HEK293 (cell line): ENCODE data around the gene FYCO1.
A peak's percentile ranks its signal among the peaks of the same experiment; 100 is the strongest.

Source experiments
- CTCF ChIA-PET: fragments of 350-600 bp; formaldehyde crosslinking; extraction: SDS; loops from one replicate; lab custom pipeline; 2021; ENCODE audit warnings: antibody characterized with exemption; lab: Yijun Ruan, JAX
- POLR2A ChIA-PET: fragments of 300-600 bp; formaldehyde crosslinking; extraction: SDS; loops from one replicate; lab custom pipeline; 2020; ENCODE audit warnings: antibody characterized with exemption, inconsistent platforms; lab: Yijun Ruan, JAX
- H3K27ac ChIP-seq: fragments of 200-500 bp; sonication (Bioruptor generic); 2 replicates; pipeline ENCODE4 v1.5.1; 2014; ENCODE audit warnings: low read depth, low read length, control low read depth, inconsistent platforms; ENCODE audit errors: extremely low read depth
- H3K36me3 ChIP-seq, 2 experiments: fragments of 200-500 bp in 1 of 2; sonication (Bioruptor generic) in 1 of 2; 1 replicate in 1 of 2; 2 replicates in 1 of 2; pipeline ENCODE4 v1.5.1; 2014 to 2017; ENCODE audit warnings: inconsistent platforms in 2 of 2, low read length in 2 of 2; ENCODE audit not compliant: control insufficient read depth in 2 of 2, insufficient read depth in 1 of 2
- H3K4me1 ChIP-seq: fragments of 200-500 bp; sonication (Bioruptor generic); 2 replicates; pipeline ENCODE4 v1.5.1; 2014; ENCODE audit warnings: mild to moderate bottlenecking, low read length, inconsistent platforms; ENCODE audit not compliant: control insufficient read depth, insufficient read depth
- H3K4me3 ChIP-seq: 2 replicates; pipeline ENCODE4 v1.5.1; 2011; ENCODE audit warnings: low read depth, mild to moderate bottlenecking, control low read depth, low read length, moderate library complexity
- H3K9me3 ChIP-seq: fragments of 200-500 bp; sonication (Bioruptor generic); 2 replicates; pipeline ENCODE4 v1.5.1; 2014; ENCODE audit warnings: low read depth, low read length, inconsistent platforms; ENCODE audit not compliant: control insufficient read depth, insufficient read depth
- MEIS1 ChIP-seq: sonication (generic); formaldehyde crosslinking; IDR thresholded peaks from 2 replicates; pipeline ENCODE4 v1.8.1; 2022; ENCODE audit warnings: missing genetic modification reagents, mild to moderate bottlenecking, borderline replicate concordance
- PATZ1 ChIP-seq: fragments of 450-650 bp; formaldehyde crosslinking; IDR thresholded peaks from 2 replicates; pipeline ENCODE4 v1.5.1; 2016; ENCODE audit warnings: missing biosample characterization, missing genetic modification characterization
- PRDM1 ChIP-seq: fragments of 450-650 bp; formaldehyde crosslinking; IDR thresholded peaks from 2 replicates; pipeline ENCODE4; 2016; ENCODE audit warnings: missing biosample characterization, missing genetic modification characterization
- SP2 ChIP-seq: fragments of 450-650 bp; formaldehyde crosslinking; IDR thresholded peaks from 2 replicates; pipeline ENCODE4 v1.5.1; 2016; ENCODE audit warnings: missing biosample characterization, missing genetic modification characterization
- ZBTB7A ChIP-seq: fragments of 450-650 bp; formaldehyde crosslinking; IDR thresholded peaks from 2 replicates; pipeline ENCODE4 v1.5.1; 2016; ENCODE audit warnings: low read depth, missing biosample characterization, missing genetic modification characterization
- ZNF10 ChIP-seq: fragments of 450-650 bp; formaldehyde crosslinking; IDR thresholded peaks from 2 replicates; pipeline ENCODE4 v1.5.1; 2017; ENCODE audit warnings: missing biosample characterization, missing genetic modification characterization
- ZNF133 ChIP-seq: fragments of 450-650 bp; formaldehyde crosslinking; IDR thresholded peaks from 2 replicates; pipeline ENCODE4 v1.5.1; 2016; ENCODE audit warnings: missing biosample characterization, missing genetic modification characterization
- ZNF148 ChIP-seq: fragments of 450-650 bp; formaldehyde crosslinking; IDR thresholded peaks from 2 replicates; pipeline ENCODE4 v1.5.0; 2017; ENCODE audit warnings: missing biosample characterization, missing genetic modification characterization, borderline replicate concordance
- ZNF223 ChIP-seq: fragments of 450-650 bp; formaldehyde crosslinking; IDR thresholded peaks from 2 replicates; pipeline ENCODE4 v1.5.1; 2016; ENCODE audit warnings: missing biosample characterization, missing genetic modification characterization
- ZNF248 ChIP-seq: fragments of 450-650 bp; formaldehyde crosslinking; IDR thresholded peaks from 2 replicates; pipeline ENCODE4 v1.5.1; 2017; ENCODE audit warnings: missing biosample characterization, missing genetic modification characterization
- ZNF341 ChIP-seq: fragments of 450-650 bp; formaldehyde crosslinking; IDR thresholded peaks from 2 replicates; pipeline ENCODE4; 2016; ENCODE audit warnings: low read depth, missing biosample characterization, missing genetic modification characterization
- ZNF426 ChIP-seq: fragments of 450-650 bp; formaldehyde crosslinking; IDR thresholded peaks from 2 replicates; pipeline ENCODE4 v1.5.1; 2017; ENCODE audit warnings: missing biosample characterization, missing genetic modification characterization, mild to moderate bottlenecking, inconsistent platforms, moderate library complexity
- ZNF560 ChIP-seq: fragments of 450-650 bp; formaldehyde crosslinking; IDR thresholded peaks from 2 replicates; pipeline ENCODE4 v1.5.1; 2017; ENCODE audit warnings: missing biosample characterization, missing genetic modification characterization, borderline replicate concordance
- ZNF600 ChIP-seq: fragments of 450-650 bp; formaldehyde crosslinking; IDR thresholded peaks from 2 replicates; pipeline ENCODE4 v1.5.1; 2016; ENCODE audit warnings: missing biosample characterization, missing genetic modification characterization
- ZNF629 ChIP-seq: fragments of 450-650 bp; formaldehyde crosslinking; IDR thresholded peaks from 2 replicates; pipeline ENCODE4 v1.5.1; 2017; ENCODE audit warnings: missing biosample characterization, missing genetic modification characterization
- ZNF639 ChIP-seq: fragments of 450-650 bp; formaldehyde crosslinking; IDR thresholded peaks from 2 replicates; pipeline ENCODE4 v1.5.1; 2016; ENCODE audit warnings: missing biosample characterization, missing genetic modification characterization
- ZNF707 ChIP-seq: fragments of 450-650 bp; formaldehyde crosslinking; IDR thresholded peaks from 2 replicates; pipeline ENCODE4 v1.5.1; 2016; ENCODE audit warnings: missing biosample characterization, missing genetic modification characterization
- TF ChIP-seq, protein P1 (sequence below): fragments of 450-650 bp; formaldehyde crosslinking; IDR thresholded peaks from 2 replicates; pipeline ENCODE4 v1.5.1; 2017; ENCODE audit warnings: missing biosample characterization, missing genetic modification characterization
- TF ChIP-seq, protein P2 (sequence below): fragments of 450-650 bp; formaldehyde crosslinking; IDR thresholded peaks from 2 replicates; pipeline ENCODE4 v1.5.1; 2016; ENCODE audit warnings: missing biosample characterization, missing genetic modification characterization

Gene FYCO1

GRCh38 chr3:45992133-45992729 lies 3.4 kb downstream of the FYCO1 start:
- no peak overlapping the region for H3K27ac ChIP-seq
- H3K36me3 ChIP-seq, result peaks cover 0 to 4% of the 10 kb centered on the region in 2 experiments; a peak in 1 of 3 replicates
- H3K9me3 ChIP-seq, result no peaks in the 10 kb centered on the region
- POLR2A ChIA-PET, result no interaction called here
- CTCF ChIA-PET, result interaction anchor here (0.6 kb wide), 1 partner anchor 23 kb away, joined by 3 read pairs; no protein-coding TSS in a partner anchor
- no peaks in the 10 kb centered on the region for H3K4me1 ChIP-seq
- TF ChIP-seq ZNF639 (tag by site-specific recombination) (no peak), PRDM1 (tag by site-specific recombination) (no peak), ZNF629 (tag by site-specific recombination) (no peak), ZNF341 (tag by site-specific recombination) (peak; percentile 41; the same call in 1 of the 2 replicates), ZNF707 (tag by site-specific recombination) (no peak)
- H3K4me3 ChIP-seq, result no peak overlapping the region

DNA sequence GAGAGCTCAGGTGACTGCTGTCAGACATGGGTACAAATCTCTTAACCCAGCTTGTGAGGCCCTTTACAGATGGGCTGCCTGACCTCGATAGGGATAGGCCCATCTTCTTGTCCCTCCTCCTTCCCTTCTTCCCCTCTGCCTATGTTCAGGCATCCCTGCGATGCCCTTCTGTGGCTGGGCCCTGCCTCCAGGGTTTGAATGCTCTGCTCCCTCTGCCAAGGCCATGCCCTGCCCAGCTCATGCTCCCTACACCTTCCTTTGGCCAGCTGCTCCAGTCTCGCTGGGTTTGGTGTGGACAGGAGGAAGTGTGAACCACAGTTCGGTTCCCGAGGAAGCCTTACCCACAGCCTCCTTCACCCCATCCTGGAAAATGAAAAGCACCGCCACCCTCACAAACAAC lies 4.3 kb downstream of the FYCO1 start:
- no peak overlapping the region for H3K4me3 ChIP-seq
- TF ChIP-seq PATZ1 (tag by site-specific recombination) (no peak), ZBTB7A (tag by site-specific recombination) (no peak), ZNF426 (tag by site-specific recombination) (no peak), ZNF600 (tag by site-specific recombination) (no peak), ZNF133 (tag by site-specific recombination) (no peak), ZNF223 (tag by site-specific recombination) (no peak)
- TF ChIP-seq, protein P1, sequence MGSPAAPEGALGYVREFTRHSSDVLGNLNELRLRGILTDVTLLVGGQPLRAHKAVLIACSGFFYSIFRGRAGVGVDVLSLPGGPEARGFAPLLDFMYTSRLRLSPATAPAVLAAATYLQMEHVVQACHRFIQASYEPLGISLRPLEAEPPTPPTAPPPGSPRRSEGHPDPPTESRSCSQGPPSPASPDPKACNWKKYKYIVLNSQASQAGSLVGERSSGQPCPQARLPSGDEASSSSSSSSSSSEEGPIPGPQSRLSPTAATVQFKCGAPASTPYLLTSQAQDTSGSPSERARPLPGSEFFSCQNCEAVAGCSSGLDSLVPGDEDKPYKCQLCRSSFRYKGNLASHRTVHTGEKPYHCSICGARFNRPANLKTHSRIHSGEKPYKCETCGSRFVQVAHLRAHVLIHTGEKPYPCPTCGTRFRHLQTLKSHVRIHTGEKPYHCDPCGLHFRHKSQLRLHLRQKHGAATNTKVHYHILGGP (tag by site-specific recombination), result no peak
- TF ChIP-seq, all 188 proteins: peak for 0
- ChIA-PET POLR2A (interaction anchor here (0.7 kb wide), 1 partner anchor 14 kb away, joined by 3 read pairs; no protein-coding TSS in a partner anchor), CTCF (no interaction called here)
- no peaks in the 10 kb centered on the region for H3K9me3 ChIP-seq
- H3K36me3 ChIP-seq, result peaks cover 0 to 4% of the 10 kb centered on the region in 2 experiments; a peak in 1 of 3 replicates
- peaks cover 6% of the 10 kb centered on the region; the same call in 1 of the 2 replicates for H3K4me1 ChIP-seq
- no peak overlapping the region for H3K27ac ChIP-seq

- ChIA-PET POLR2A (no interaction called here), CTCF (no interaction called here)
- H3K36me3 ChIP-seq, result peaks cover 0 to 9% of the 10 kb centered on the region in 2 experiments; a peak in 1 of 3 replicates
- H3K27ac ChIP-seq, result no peak overlapping the region
- H3K9me3 ChIP-seq, result no peaks in the 10 kb centered on the region
- H3K4me3 ChIP-seq, result no peak overlapping the region
- H3K4me1 ChIP-seq, result peaks cover 6% of the 10 kb centered on the region; the same call in 1 of the 2 replicates
- TF ChIP-seq, protein P2, sequence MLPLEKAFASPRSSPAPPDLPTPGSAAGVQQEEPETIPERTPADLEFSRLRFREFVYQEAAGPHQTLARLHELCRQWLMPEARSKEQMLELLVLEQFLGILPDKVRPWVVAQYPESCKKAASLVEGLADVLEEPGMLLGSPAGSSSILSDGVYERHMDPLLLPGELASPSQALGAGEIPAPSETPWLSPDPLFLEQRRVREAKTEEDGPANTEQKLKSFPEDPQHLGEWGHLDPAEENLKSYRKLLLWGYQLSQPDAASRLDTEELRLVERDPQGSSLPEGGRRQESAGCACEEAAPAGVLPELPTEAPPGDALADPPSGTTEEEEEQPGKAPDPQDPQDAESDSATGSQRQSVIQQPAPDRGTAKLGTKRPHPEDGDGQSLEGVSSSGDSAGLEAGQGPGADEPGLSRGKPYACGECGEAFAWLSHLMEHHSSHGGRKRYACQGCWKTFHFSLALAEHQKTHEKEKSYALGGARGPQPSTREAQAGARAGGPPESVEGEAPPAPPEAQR (tag by site-specific recombination), result no peak
- TF ChIP-seq SP2 (tag by site-specific recombination) (no peak), MEIS1 (CRISPR knock-in tag) (no peak), ZBTB7A (tag by site-specific recombination) (no peak), ZNF10 (no peak), ZNF248 (tag by site-specific recombination) (no peak), ZNF148 (tag by site-specific recombination) (no peak), ZNF560 (no peak)
Measured at GRCh38 chr3:45990181-45990580, 5.4 kb downstream of the FYCO1 start.
